GM21423 (cell line): ENCODE data around the gene NTN1.

Experiments used
- ATAC-seq: cut with Tn5 transposase; IDR thresholded peaks from one replicate; pipeline ENCODE4 v1.9.1; 2021; ENCODE audit warnings: mild to moderate bottlenecking, moderate library complexity; ENCODE audit not compliant: unreplicated experiment

The NTN1 gene

GRCh38 chr17:9229160-9229825, 208.0 kb downstream of the NTN1 start:
- no peak for ATAC-seq

DNA sequence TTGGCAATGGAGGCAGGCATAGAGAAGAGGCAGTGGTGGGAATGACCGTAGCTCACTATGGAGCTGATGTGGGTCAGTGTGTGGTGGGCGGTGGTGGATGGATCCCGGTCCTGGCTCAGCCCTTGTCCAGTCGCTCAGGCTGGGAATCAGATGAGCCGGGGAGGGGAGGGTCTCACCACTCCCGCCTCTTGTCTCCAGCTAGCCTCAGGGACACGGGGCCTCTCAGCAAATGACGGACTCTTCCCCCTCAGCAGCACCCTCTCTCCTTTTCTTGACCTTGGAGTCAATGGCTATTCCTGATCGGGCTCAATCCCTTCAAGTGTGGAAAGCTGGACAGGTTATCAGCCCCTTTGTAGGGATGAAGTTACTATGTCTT, 208.5 kb downstream of the NTN1 start:
- ATAC-seq, result no peak

GRCh38 chr17:9230346-9230745, 209.0 kb downstream of the NTN1 start:
- ATAC-seq, result no peak

DNA sequence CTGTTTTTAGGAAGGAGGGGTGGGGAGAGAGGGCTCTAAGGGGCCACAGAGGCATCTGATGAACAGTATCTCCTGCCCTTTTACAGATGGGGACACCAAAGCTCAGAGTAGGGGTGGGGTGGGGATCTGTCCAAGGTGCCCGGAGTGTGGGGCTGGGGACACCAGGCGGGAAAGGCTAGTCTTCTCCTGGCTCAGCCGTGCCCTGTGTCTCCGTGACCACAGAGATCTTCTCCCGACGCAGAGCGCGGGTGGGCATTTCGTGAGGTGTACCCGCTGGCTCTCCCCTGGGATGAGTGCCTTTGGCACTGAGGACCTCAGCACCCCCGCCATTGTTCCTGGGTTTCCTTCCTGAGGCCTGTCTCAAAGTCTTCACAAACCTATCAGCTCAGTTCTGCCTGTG, 209.6 kb downstream of the NTN1 start:
- no peak for ATAC-seq

DNA sequence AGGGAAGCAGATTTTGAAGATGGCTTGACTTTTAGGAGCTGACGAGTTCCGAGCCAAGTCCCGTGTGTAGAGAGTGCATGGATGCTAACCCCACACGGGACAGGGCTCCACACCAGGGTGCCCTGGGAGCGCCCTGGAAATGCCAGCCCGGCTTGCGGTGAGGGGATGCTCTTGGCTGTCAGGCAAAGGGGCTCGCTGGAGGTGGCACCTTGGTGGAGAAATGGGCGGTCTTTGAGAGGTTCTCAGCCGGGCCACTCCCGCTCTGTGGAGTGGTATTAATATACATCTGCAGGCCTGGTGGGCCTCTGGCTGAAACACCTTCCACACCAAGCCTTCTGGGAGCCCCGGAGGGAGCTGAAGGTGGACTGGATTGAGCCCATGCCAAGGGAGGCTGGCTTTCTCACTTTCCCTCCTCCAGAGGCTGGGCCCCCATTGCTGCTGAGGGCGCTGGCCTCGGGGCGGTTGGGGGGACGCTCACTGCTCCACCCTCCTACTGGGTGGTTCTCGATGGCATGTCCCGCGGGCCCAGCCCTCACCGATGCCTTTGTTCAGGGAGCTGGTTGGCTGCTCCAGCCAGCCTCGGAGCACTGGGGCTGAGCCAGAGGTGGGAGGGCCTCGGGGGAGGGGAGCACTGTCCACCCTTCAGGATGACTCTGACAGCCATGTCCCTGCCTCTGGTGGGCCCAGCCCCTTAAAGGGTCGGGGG, 210.3 kb downstream of the NTN1 start:
- no peak for ATAC-seq

- ATAC-seq, result no peak
These were observed 210.8 kb downstream of the NTN1 start for GRCh38 chr17:9232155-9232475.

DNA sequence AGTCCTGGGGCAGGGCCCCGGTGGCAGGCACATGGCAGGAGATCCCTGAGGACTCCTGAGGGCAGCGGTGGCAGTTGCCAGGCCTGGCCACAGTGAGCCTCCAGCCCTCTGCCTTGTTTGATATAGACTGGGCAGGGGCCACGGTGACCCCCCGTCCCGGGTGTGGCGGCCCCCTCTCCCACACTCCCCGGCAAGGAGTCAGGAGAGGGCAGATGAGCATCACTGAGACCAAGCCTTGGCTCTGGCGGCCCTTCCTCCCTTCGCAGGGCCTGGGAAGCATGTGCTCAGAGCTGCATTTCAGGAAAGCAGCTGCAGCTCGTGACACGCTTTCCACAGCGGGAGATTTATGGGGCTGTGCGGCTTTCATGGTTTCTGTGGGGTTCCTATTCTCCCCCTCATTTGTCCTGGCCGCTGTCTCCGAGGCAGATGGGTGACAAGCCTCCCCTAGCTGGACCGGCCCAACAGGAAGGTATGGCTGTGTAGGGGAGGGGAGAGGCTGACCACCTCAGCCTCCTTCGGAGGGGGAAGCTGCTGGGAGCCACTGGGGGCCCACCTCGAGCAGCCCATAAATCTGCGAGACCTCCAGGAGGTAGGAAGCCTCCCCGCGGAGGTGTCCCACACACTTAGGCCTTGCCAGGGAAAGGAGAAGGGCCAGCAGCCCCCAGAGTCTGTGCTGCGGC, 211.4 kb downstream of the NTN1 start:
- no peak for ATAC-seq

DNA sequence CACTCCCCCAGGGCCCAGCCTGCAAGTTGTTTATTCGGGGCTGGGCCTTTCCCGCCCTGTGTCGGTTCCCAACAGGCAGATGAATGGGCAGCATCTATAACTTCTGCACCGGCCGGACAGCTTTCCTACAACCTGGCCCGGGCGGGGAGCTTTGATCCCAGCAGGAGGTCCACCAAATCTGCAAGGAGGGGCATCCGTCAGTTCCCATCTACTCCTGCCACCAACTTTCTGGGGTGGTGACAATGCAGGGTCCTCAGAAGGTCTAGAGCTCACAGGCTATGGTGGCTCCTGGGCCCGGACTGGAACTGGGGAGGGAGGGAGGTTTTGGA, 211.9 kb downstream of the NTN1 start:
- ATAC-seq, result no peak

DNA sequence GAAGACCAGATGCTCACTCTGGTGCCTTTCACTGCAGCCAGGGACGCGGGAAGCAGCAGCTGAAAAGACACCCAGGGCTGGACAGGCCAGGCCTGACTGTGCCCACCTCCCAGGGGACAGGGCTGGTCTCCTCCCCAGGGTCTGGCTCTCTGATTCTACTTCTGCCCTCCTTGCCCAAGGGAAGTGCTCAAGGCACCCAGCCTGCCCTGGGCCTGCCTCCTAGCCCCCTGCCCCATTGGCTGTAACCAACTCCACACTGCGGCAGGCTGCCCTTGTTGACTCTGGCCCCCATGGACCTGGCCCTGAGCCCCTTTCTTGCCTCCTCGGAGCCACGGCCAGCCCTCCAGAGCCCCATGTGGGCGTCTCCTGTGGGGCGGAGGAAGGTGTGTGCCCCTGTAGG, 212.5 kb downstream of the NTN1 start:
- ATAC-seq, result no peak

DNA sequence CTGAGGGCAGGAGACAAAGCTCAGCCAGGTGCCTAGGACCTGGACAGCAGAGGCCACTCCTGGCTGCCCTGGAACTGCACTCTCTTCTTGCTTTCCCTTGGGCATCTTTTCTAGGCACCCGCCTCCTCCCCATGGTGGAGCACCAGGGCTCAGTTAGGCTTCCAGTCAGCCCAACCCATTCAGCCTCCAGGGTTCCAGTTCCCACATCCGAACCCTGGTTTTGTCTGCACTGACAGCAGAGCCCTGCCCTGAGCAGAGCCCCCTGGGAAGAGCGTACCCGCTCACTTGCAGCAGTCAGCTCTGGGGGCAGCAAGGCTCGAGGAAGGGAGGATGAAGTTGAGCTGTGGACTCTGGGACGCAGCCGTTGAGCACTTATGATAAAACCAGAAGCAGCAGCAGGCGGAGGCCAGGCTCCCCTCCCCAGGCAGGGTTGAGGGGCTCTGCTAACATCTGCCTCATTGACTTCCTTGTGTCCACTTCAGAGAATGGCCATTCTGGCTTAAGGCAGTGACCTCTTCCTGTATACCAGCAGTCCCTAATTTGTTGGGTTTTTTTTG, 213.2 kb downstream of the NTN1 start:
- no peak for ATAC-seq

GRCh38 chr17:9235346-9235745, 214.0 kb downstream of the NTN1 start:
- no peak for ATAC-seq

DNA sequence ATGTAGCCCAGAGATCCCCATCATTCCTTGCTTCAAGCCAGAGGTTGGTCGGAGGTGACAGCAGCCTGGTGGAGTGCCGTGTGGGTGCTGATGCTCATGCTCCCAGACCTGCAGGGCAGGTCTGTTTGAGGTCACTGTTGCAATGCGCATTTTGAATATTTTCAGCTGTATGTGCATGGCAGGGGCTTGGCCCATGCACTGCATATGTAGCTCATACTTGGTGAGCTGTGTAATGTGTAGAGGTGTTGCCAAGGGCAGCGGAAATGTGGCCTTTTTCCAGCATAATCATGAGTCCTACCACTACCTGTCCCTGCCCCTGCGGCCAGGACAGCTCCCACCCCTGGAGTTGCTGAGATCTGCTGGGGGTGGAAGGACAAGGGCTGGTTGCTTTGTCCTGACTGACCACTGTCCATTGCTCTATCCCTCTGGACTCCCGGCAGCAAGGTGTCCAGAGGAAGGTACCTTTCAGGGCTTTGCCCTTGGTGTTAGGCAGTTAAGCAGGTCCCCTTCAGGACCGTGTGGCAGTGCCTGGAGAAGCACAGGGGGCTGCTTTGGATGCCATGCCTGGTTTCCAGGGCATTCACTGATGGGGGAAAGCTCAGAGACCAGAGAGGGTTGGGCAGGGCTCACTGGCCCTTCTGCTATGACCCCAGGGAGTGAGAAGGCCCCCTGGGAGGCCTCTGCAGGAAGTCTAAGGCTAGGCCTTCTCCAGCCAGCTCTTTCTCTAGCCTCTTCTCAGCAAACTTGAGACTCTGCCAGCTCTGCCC, 215.2 kb downstream of the NTN1 start:
- no peak for ATAC-seq

DNA sequence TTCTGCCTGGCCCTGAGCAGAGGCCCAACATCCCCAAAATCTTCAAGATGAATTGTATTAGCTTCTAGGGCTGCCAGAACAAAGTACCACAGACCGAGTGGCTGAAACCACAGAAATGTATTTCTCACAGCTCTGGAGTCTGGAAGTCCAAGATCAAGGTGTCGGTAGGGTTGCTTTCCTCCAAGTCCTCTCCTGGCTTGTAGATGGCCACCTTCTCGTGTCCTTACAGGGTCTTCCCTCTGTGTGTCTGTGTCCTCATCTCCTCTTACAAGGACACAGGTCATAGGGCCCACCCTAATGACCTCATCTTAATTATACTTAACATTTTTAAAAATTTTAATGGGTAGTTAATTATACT, 215.7 kb downstream of the NTN1 start:
- ATAC-seq, result no peak

DNA sequence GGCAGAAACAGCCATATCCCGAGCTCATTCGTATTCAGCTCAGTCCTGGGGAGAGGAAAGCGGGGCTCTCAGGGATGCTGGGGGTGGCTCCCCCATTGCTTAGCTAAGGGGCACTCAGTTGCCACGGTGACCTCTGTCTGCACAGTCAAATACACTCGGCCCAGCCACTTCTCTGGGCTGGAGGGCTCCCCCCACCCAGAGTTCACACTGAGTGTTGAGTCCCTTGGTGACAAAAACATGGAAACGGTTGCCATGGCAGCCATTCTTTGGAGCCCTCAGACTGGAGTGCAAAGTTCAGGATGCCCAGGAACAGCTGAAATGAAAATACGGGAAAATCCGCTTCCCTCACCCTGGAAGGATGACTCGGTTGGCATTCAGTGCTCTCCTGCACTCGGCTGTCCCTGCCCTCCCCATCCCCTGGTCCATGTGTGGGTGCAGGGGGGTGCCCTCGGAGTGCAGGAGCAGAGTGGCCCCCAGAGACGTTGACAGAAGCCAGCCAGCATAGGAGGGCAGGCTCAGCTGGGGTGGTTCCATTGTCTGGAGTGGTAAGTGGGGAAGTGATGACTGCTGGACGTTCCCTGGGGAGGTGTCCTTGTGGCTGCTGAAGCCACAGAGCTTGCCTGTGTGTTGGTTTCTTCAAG, 216.5 kb downstream of the NTN1 start:
- ATAC-seq, result no peak

DNA sequence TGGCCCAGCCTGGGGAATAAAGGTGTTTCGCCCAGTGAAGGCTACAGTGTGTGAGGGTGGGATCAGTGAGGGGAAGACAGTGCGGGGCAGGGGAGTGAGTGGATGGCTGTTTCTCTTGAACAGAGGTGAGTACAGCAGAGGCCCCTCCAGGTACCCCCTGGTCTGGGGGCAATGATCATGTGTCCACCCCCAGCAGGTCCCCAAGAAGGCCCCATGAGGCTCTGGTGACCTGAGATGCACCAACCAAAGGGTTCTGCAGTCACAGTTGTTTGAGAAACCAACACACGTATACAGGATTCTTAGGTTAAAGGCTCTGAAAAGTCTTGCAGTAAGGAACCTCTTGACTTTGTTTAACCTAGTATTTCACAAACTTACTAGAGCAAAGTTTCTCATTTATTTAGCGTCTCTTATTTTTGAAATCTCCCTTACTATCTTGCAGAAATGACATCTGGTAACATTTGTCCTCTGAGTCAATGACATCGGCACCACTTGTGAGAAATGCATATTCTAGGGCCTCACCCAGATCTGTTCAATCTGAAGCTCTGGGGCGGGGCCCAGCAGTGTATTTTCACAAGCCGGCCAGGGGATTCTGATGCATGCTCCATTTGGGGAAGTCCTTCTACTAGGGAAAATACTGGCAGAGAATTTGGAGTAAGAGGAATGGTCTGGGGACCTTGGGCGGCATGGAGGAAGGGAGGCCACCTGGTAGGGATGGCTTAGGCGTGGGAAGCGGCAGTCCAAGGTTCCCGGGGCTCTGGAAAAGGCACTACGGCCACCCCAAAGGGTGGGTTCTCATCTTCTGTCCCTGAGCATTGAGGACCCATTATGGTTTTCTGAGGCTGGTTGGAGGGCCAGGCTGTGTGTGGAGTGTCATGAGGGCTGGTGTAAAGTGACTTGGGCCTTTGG, 217.3 kb downstream of the NTN1 start:
- ATAC-seq, result no peak

GRCh38 chr17:9239246-9239792, 218.0 kb downstream of the NTN1 start:
- ATAC-seq, result no peak

GRCh38 chr17:9239793-9240658, 218.7 kb downstream of the NTN1 start:
- peak; percentile 59 for ATAC-seq

GRCh38 chr17:9240659-9241370, 219.5 kb downstream of the NTN1 start:
- no peak for ATAC-seq
